HTERT RPE-1 (cell line): ENCODE results near the gene TXNRD2.
"Not testable (repeated sequence)": the region's sequence is repeated elsewhere in the genome, so short reads cannot be mapped to it uniquely, and the experiment has no call there.

Source experiments
- in situ Hi-C: fragments of 300-500 bp; cut with MboI; formaldehyde crosslinking; loops from 4 replicates; pipeline ENCODE4 v1.14.3; 2020; ENCODE audit warnings: low sequenced_read_pairs

TXNRD2 gene

DNA sequence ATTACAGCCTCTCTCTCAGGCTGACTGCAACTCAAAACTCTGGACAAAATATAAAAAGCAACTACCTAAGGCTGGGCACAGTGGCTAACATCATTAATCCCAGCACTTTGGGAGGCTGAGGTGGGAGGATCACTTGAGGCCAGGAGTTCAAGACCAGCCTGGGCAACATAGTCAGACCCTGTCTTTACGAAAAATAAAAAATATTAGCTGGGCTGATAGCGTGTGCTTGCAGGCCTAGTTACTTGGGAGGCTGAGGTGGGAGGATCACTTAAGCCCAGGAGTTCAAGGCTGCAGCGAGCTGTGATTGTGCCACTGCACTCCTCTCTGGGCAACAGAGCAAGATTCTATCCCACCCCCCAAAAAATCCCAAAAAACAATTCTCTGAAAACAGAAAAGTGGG, 109.6 kb downstream of the TXNRD2 start:
- in situ Hi-C loops, result not testable (repeated sequence)

DNA sequence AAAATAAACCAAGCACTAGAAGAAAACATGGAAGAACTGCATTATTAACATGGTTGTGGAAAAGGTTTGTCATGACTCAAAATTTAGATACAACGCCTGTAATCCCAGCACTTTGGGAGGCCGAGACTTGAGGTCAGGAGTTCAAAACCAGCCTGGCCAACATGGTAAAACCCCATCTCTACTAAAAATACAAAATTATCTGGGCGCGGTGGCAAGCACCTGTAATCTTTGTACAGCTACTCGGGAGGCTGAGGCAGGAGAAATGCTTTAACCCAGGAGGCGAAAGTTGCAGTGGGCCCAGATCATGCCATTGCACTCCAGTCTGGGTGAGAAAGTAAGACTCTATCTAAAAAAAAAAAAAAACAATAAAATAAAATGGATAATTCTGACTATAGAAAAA, 110.6 kb downstream of the TXNRD2 start:
- in situ Hi-C loops, result no loop called here

DNA sequence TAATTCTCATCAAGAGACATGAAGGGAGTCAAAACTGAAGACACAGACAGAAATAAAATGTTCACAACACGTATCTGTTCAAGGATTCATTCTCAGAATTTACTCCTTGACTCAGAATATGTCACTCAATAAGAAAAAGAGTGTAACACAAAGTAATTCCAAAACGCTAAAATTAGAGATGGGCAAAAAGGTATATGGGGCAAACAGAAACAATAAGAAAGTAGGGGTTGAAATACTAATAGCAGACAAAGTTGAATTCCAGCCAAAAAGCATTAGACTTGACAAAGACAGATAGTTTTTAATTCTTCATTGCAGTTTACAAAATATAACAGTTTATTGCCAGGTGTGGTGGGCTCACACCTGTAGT, 113.6 kb downstream of the TXNRD2 start:
- in situ Hi-C loops, result no loop called here

DNA sequence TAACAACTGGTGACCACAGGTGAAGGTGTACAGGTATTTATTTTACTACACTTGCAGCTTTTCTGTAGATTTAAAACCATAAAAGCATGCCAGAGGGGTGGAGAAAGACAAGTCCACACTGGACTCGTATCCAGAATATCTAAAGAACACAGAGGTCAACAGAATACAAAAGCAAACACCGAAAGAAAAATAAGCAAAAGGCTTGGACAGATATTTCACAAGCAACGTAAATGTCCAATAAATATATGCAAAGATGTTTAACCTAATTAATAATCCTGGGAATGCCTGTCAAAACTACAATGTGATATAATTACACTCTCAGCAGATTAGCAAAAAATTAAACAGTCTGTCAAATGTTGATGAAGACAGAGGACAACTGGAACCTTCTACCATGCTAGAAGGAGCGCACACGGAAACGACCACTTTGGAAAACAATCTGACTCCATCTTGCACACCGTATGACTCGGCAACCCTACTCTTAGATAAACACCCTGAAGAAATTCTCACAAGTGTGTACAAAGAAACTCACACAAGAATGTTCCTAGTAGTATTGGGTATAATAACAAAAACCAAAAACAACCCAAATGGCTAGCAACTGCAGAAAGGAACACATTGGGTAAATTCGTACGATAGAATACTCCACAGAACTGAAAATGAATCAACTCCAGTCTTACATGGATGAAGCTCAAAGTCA, 114.1 kb downstream of the TXNRD2 start:
- in situ Hi-C loops, result no loop called here

DNA sequence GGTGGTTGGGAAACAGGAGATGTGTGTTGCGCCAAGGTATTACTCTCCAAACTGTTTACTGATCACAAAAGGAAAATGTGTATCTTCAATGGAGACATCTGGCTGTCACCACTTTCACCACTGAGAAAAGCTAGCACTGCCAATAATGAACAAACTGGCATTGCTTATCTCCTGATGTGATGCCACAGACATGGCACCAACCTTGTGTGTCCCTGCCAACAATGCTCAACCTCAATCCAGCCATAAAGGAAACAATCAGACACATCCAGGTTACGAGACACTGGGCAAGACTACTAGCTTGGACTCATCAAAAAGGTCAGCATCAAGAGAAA, 115.0 kb downstream of the TXNRD2 start:
- in situ Hi-C loops, result no loop called here

DNA sequence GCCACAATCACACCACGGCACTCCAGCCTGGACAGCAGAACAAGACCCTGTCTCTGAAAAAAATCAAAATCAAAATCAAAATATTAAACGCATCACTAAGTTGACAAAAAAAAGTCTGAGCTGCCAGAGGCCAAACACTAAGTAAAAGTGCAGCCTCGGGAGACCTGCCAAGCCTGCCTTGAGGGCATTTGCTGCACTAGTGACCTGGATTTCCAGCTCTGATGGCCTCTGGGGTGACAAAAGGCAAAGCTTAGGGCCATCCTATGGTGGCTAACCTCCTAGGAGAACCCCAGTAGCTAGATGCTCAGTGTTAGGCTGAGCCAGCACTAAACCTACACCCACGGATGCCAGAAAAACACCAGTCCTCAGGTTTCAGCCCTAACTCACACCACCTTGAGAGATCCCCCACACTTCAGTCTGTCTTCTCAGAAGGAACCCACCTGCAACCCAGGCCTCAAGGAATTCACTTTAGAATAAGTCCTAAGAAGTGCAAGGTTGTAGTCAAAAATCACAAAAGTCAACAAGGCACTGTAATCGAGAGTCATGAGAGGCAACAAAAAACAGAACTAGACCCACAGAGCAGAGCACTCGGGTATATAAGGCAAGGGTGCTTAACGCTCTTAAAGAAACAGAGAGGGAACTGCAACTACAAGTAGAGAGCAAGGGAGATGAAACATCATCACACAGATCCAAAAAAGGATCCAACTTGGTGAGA, 115.6 kb downstream of the TXNRD2 start:
- in situ Hi-C loops, result no loop called here
